Measurements from ENCODE around the gene C2orf68. TPM values are rescaled to one million over a fixed set of nuclear protein-coding genes. Genes with fewer than 3 reads are reported as not detected.

C2orf68 gene
- total and polyA plus RNA-seq, 2 of the 13 experiments (the other 11 are each of a cell fraction or from before 2014, with no cell fraction given) = 47.1 to 77.4 TPM

DNA sequence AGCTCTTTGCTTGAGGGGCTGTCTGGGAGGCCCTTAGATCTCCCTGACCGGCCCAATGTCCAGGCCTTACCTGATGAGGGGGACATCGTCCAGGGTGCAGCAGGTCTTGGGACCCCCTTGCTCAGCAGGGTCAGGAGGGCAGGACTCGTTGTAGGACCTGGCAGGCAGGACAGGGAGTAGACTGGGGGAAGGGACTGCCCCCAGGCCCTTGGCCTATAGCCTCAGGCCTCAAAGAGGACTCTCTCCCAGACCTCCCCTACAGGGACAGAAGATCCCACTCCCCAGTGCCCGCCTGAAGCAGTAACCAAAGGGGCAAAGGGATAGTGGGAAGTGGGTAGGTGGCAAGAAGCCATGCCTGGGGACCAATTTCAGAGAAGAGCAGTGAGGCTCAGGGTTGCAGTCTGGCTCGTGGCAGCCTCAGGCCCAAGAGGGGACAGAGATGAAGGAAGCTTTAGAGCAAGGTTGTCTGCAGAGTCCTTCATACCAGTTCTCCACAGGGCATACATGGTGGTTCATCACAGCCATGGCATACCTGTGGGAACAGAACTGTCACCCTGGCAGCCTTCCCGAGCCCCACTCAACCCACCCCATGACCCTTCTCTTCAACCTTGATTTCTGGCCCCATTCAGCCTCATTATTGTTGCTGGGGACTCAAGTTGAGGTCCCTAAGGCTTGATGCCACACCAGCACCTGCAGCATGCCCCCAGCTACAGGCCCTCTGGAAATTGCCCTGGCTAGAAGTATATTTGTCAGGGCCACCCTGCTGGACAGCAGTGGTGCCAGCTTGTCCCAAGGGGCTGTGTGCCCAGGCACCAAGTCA lies 10.7 kb downstream of the C2orf68 start:
- Histone ChIP-seq H2AFZ (ENCODE audit: low read length) (no peak overlapping the region), H3K36me3 (replicated peaks in 1 of 2; ENCODE audit: control insufficient read depth in 1 of 2, insufficient read depth in 2 of 2, low read length in 2 of 2) (peaks cover 7 to 38% of the 10 kb centered on the region in 2 experiments), H3K27ac (ENCODE audit: extremely low read length, insufficient read depth, low read length) (peak overlapping the region; percentile 80), H3K4me2 (ENCODE audit: low read depth, low read length) (peak overlapping the region; percentile 93), H3K27me3 (ENCODE audit: control insufficient read depth in 1 of 2, insufficient read depth in 2 of 2, low read length in 2 of 2) (no peaks in the 10 kb centered on the region; a peak in 1 of 5 replicates), H4K20me1 (ENCODE audit: insufficient read depth, low read length) (0 out of 2 replicates have a peak, but pooled peaks cover 3% of the 10 kb centered on the region), H3K4me1 (ENCODE audit: insufficient read depth, low read length) (peaks cover 85% of the 10 kb centered on the region), H3K79me2 (ENCODE audit: insufficient read depth, low read length) (peaks cover 51% of the 10 kb centered on the region), H3K9ac (ENCODE audit: insufficient read depth, low read depth, low read length) (peak overlapping the region; percentile 94), H3K9me3 (ENCODE audit: low read length) (no peaks in the 10 kb centered on the region), H3K4me3 (replicated peaks in 1 of 3; ENCODE audit: insufficient read depth in 1 of 3, low read depth in 2 of 3, low read length in 3 of 3) (peak overlapping the region; percentile 84 to 98 (median 91))
- POLR2A ChIA-PET = interaction anchor here (0.8 to 25.9 kb wide), 11 partner anchors 4 to 181 kb away, joined by 3 to 795 read pairs (median 45); partner anchors contain the start of genes C2orf68, GGCX, MAT2A and RNF181
- intact Hi-C loops (cut with micrococcal nuclease; ENCODE audit: unreplicated experiment) (no loop called here), in situ Hi-C loops (cut with HindIII; ENCODE audit: extremely low pct_ligation_motif_present, low pct_unique_long_range_greater_than_20kb) (no loop called here)
- FAIRE-seq = no peak
- no peak for DNase-seq (ENCODE audit: low spot score)
- WGBS (ENCODE audit: low lambda C conversion rate) = 94% methylated on average over 6 of the region's 6 CpGs
- CTCF ChIA-PET (ENCODE audit: low intra/inter-chr PET ratio, low total read pairs) = no interaction called here
- BruUV-seq (replicated peaks) = TSS peak; percentile 41
- ATAC-seq = no peak
- no peak for TF ChIP-seq SP1 (IDR thresholded peaks at IDR 0.05)
- TF ChIP-seq SP1 (CRISPR knock-in tag; IDR thresholded peaks at IDR 0.05) = no peak
- no peak for TF ChIP-seq MYNN (CRISPR knock-in tag; IDR thresholded peaks at IDR 0.05; ENCODE audit: low read depth)
- no peak for TF ChIP-seq TBX3 (IDR thresholded peaks at IDR 0.05; ENCODE audit: borderline replicate concordance)
- TF ChIP-seq, protein P1, sequence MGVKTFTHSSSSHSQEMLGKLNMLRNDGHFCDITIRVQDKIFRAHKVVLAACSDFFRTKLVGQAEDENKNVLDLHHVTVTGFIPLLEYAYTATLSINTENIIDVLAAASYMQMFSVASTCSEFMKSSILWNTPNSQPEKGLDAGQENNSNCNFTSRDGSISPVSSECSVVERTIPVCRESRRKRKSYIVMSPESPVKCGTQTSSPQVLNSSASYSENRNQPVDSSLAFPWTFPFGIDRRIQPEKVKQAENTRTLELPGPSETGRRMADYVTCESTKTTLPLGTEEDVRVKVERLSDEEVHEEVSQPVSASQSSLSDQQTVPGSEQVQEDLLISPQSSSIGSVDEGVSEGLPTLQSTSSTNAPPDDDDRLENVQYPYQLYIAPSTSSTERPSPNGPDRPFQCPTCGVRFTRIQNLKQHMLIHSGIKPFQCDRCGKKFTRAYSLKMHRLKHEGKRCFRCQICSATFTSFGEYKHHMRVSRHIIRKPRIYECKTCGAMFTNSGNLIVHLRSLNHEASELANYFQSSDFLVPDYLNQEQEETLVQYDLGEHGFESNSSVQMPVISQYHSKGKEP (CRISPR knock-in tag; IDR thresholded peaks at IDR 0.05) = no peak
- TF ChIP-seq, protein P2, sequence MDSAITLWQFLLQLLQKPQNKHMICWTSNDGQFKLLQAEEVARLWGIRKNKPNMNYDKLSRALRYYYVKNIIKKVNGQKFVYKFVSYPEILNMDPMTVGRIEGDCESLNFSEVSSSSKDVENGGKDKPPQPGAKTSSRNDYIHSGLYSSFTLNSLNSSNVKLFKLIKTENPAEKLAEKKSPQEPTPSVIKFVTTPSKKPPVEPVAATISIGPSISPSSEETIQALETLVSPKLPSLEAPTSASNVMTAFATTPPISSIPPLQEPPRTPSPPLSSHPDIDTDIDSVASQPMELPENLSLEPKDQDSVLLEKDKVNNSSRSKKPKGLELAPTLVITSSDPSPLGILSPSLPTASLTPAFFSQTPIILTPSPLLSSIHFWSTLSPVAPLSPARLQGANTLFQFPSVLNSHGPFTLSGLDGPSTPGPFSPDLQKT (CRISPR knock-in tag; IDR thresholded peaks at IDR 0.05; ENCODE audit: borderline replicate concordance) = no peak
- TF ChIP-seq ZNF501 (CRISPR knock-in tag; IDR thresholded peaks at IDR 0.05) = no peak; the same call in 1 of the 2 replicates
- peak; percentile 67; the same call in 1 of the 2 replicates for TF ChIP-seq ZNF891 (CRISPR knock-in tag; IDR thresholded peaks at IDR 0.05)
- TF ChIP-seq DPF2 (CRISPR knock-in tag; IDR thresholded peaks at IDR 0.05; ENCODE audit: borderline replicate concordance, low read depth) = 0 out of 2 replicates have a peak, but pooled peaks have one; percentile 1
- TF ChIP-seq GLI4 (CRISPR knock-in tag; IDR thresholded peaks at IDR 0.05; ENCODE audit: borderline replicate concordance) = no peak
- no peak for TF ChIP-seq GPN1 (CRISPR knock-in tag; IDR thresholded peaks at IDR 0.05; ENCODE audit: borderline replicate concordance)
- TF ChIP-seq ZFP62 (CRISPR knock-in tag; IDR thresholded peaks at IDR 0.05) = no peak
- 0 out of 2 replicates have a peak, but pooled peaks have one; percentile 33 for TF ChIP-seq ZNF709 (CRISPR knock-in tag; IDR thresholded peaks at IDR 0.05)
- no peak for TF ChIP-seq CENPX (CRISPR knock-in tag; IDR thresholded peaks at IDR 0.05)
- TF ChIP-seq, protein P3, sequence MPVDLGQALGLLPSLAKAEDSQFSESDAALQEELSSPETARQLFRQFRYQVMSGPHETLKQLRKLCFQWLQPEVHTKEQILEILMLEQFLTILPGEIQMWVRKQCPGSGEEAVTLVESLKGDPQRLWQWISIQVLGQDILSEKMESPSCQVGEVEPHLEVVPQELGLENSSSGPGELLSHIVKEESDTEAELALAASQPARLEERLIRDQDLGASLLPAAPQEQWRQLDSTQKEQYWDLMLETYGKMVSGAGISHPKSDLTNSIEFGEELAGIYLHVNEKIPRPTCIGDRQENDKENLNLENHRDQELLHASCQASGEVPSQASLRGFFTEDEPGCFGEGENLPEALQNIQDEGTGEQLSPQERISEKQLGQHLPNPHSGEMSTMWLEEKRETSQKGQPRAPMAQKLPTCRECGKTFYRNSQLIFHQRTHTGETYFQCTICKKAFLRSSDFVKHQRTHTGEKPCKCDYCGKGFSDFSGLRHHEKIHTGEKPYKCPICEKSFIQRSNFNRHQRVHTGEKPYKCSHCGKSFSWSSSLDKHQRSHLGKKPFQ (CRISPR knock-in tag; IDR thresholded peaks at IDR 0.05; ENCODE audit: insufficient replicate concordance) = no peak
- TF ChIP-seq ZNF558 (CRISPR knock-in tag; IDR thresholded peaks at IDR 0.05; ENCODE audit: borderline replicate concordance) = no peak; the same call in 1 of the 2 replicates
- TF ChIP-seq SIX1 (CRISPR knock-in tag; IDR thresholded peaks at IDR 0.05; ENCODE audit: borderline replicate concordance) = no peak
- TF ChIP-seq SMAD1 (CRISPR knock-in tag; IDR thresholded peaks at IDR 0.05; ENCODE audit: borderline replicate concordance, low read depth) = no peak; the same call in 1 of the 2 replicates
- 0 out of 2 replicates have a peak, but pooled peaks have one; percentile 5 for TF ChIP-seq KDM5B (CRISPR knock-in tag; IDR thresholded peaks at IDR 0.05; ENCODE audit: borderline replicate concordance)
- TF ChIP-seq RFX3 (CRISPR knock-in tag; IDR thresholded peaks at IDR 0.05) = no peak
